ENCODE data around the gene SLC17A2.
A peak's percentile ranks its signal among the peaks of the same experiment; 100 is the strongest.

SLC17A2 gene

DNA sequence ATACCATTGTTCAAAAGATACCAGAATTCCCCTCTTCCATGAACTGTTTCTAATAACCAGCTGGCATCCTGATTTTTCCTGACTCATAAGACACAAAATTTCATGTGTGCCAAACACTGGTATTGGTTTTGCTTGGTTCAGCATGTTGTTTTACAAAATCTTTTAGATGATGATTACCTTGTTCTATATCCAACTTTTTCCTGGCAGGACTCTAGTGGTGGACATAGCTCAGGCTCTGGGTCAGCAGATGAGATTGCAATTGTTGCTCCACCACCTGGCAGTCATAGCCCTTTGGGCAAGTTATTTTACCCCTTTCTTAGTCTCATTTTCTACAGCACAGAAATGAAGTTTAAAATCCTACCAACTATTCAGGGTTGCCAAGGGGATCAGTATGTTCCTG lies 38.3 kb upstream of the SLC17A2 start:
- DNase-seq (ENCODE audit: low read depth): no peak
- TF ChIP-seq, protein P1, sequence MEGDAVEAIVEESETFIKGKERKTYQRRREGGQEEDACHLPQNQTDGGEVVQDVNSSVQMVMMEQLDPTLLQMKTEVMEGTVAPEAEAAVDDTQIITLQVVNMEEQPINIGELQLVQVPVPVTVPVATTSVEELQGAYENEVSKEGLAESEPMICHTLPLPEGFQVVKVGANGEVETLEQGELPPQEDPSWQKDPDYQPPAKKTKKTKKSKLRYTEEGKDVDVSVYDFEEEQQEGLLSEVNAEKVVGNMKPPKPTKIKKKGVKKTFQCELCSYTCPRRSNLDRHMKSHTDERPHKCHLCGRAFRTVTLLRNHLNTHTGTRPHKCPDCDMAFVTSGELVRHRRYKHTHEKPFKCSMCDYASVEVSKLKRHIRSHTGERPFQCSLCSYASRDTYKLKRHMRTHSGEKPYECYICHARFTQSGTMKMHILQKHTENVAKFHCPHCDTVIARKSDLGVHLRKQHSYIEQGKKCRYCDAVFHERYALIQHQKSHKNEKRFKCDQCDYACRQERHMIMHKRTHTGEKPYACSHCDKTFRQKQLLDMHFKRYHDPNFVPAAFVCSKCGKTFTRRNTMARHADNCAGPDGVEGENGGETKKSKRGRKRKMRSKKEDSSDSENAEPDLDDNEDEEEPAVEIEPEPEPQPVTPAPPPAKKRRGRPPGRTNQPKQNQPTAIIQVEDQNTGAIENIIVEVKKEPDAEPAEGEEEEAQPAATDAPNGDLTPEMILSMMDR (conservative IDR thresholded peaks at IDR 0.05; ENCODE audit: low read depth, low read length): no peak
- H3K4me3 ChIP-seq (ENCODE audit: low read length): no peak overlapping the region

DNA sequence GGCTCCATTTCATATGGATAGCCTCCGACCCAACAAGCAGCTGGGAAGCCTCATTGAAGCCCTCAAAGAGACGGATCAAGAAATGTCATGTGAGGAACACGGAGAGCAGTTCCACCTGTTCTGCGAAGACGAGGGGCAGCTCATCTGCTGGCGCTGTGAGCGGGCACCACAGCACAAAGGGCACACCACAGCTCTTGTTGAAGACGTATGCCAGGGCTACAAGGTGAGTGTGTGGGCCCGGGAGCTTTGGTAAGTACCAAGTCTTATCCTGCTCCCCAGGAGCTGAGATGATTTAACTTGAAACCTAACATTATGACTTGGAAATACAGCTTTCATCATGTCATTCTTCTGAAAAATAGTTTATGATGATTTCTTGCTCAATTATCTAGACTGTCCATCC lies 36.2 kb upstream of the SLC17A2 start:
- TF ChIP-seq, protein P1 (conservative IDR thresholded peaks at IDR 0.05; ENCODE audit: low read depth, low read length): no peak
- no peak for DNase-seq (ENCODE audit: low read depth)
- H3K4me3 ChIP-seq (ENCODE audit: low read length): no peak overlapping the region

DNA sequence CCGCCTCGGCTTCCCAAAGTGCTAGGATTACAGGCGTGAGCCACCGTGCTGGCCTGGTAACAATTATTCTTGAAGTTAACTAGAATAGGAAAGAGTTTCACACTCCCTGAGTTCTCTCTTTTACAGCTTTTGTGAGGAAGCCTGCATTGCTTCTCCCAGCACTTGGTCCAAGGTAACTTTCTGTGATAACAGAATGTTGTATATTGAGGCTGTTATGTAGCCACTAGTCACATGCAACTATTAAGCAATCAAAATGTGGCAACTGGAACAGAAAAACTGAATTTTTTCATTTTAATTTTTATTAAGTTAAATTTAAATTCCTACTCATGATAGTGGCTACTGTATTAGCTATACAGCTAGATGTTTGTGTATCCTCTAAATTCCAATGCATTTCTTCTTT lies 34.6 kb upstream of the SLC17A2 start:
- TF ChIP-seq, protein P1 (conservative IDR thresholded peaks at IDR 0.05; ENCODE audit: low read depth, low read length): no peak
- DNase-seq (ENCODE audit: low read depth): no peak
- H3K4me3 ChIP-seq (ENCODE audit: low read length): no peak overlapping the region

DNA sequence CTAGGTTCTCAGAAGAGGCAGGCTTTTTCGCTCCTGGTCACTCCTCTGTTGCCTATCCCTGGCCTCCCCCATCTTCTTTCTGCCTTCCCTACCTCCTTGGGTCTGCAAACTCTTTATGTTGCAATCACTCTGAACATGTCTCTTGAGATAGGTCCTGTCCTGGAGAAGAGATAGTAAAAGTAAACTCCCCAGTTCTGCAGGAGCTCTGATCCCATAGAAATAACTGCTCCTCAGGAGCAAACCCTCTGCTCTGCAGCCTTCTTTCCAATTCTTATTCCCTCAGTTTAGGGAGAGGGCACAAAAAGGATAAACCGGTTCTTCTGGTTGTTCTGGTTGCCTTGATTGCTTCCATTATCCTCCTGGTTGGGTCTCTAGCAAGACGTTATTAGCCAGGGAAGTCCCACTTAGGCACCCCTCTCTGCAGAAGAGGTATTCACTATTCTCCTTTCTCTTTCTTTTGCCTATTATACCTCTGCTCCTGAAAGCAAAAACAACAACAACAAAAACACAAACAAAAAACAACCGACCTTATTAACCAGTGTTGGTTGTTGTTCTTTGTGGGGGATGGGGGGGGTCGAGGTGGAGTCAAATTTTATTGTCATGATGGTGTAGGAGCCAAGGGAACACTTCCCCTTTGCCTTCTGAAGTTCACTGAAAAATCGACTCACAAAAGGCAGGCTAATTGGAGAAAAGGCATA lies 33.1 kb upstream of the SLC17A2 start:
- TF ChIP-seq, protein P1 (conservative IDR thresholded peaks at IDR 0.05; ENCODE audit: low read depth, low read length): no peak
- no peak for DNase-seq (ENCODE audit: low read depth)
- peak overlapping the region; percentile 44 for H3K4me3 ChIP-seq (ENCODE audit: low read length)

DNA sequence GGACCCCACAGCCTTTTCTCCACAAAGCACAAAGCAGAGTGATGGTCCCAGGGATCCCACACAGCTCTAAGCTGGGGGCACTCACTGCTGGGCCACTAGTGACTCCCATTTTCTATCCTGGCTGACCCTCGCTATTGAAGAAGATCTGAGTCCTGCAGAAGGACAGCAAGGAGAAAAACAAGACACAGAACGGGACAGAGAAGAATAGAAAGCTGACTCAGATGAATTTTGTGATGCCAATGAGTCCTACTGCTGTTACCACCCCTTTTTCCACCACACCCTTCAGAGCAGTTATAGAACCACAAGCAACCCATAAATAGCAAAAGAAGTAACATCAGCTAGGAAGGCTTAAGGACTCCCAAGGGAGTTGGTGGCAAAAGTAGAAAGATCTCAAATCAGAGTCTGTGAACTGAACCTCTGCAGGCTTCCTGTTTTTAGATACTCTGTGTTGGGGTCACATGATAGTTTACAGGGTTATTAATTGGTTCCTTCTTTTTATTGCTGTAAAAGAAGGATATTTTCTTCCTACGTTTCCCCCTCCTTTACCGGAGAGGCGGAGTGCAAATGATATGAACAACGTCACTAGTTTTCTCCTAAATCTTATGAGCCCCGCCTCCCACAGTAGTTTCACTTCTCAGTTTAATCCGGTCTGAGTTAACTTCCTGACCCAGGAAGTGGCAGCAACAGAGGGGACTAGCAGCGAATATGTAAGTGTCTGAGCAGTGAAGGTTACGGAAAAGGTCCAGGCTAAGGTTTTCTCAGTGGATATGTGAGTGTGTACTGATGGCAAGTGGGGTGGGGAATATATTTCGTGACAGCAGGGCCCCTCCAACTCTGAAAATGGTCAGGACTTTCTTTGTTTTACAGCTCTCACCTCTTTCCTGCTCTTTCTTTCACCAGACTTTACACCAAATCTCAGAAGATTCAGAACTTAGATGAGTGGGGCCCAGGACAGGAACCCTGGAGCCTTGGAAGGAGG lies 31.9 kb upstream of the SLC17A2 start, which contains the start of gene TRIM38:
Gene TRIM38, plus strand, starts transcription at position 654 of the 979 bp plus-strand sequence. CDS start 3,721 bp downstream, outside the sequence.
- DNase-seq (ENCODE audit: low read depth): peak; percentile 75
- TF ChIP-seq, protein P1 (conservative IDR thresholded peaks at IDR 0.05; ENCODE audit: low read depth, low read length): no peak

DNA sequence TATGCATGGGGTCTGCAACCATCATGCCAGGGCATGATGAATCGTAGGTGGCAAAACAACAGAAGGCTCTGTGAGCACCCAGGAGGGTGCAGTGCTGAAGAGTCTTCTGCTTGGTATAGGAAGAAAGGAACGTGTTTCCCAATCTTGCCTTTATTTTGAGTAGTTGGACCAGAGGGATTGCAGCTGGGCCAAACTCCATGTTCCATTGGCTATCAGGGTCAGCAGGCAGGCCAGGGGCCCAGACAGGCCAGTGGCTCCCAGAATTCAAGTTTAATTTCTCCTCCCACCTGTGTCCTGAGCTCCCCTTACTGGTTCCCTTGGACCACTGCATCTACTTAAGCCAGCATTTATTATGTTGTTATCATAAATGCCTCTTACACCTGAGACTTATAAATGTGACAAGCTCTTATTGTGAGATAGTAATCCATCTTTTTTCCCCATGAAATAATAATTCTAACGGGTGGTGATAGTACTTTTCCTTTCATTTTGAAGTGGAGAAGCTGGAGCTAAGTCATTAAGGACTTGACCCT lies 31.2 kb upstream of the SLC17A2 start:
- no peak for DNase-seq (ENCODE audit: low read depth)
- H3K4me3 ChIP-seq (ENCODE audit: low read length): no peak overlapping the region
- TF ChIP-seq, protein P1 (conservative IDR thresholded peaks at IDR 0.05; ENCODE audit: low read depth, low read length): peak; percentile 15

More for the DNA sequence above, 31.9 kb upstream of the SLC17A2 start, which contains the start of gene TRIM38:
- peak within 1 kb of the TSS; percentile 44 for H3K4me3 ChIP-seq (ENCODE audit: low read length)
